Gastroesophageal sphincter (tissue), 3 donors: ENCODE results near the gene HPN.

Source experiments
- CTCF ChIP-seq, 4 experiments: fragments of 200-600 bp in 2 of 4; fragments of 450-650 bp in 2 of 4; sonication (generic) in 1 of 4; IDR thresholded peaks; one replicate each; pipeline ENCODE4 v1.5.1; 2017 to 2019; ENCODE audit warnings: antibody characterized with exemption in 4 of 4, mild to moderate bottlenecking in 2 of 4, moderate library complexity in 2 of 4
- EP300 ChIP-seq: sonication (generic); formaldehyde crosslinking; IDR thresholded peaks from one replicate; pipeline ENCODE4 v1.6.1; 2017; ENCODE audit warnings: antibody characterized with exemption, mild to moderate bottlenecking
- POLR2A ChIP-seq, 2 donors: fragments of 450-650 bp; IDR thresholded peaks; one replicate each; pipeline ENCODE4 v1.6.1; 2017; ENCODE audit warnings: antibody characterized with exemption in 2 of 2, mild to moderate bottlenecking in 2 of 2, moderate library complexity in 1 of 2
- POLR2AphosphoS5 ChIP-seq: sonication (generic); formaldehyde crosslinking; IDR thresholded peaks from one replicate; pipeline ENCODE4 v1.6.1; 2017; ENCODE audit warnings: antibody characterized with exemption

GRCh38 chr19:35015270-35015953, 26.1 kb upstream of the HPN start:
- TF ChIP-seq POLR2A (IDR thresholded peaks at IDR 0.05) (no peak), CTCF (IDR thresholded peaks at IDR 0.05) (no peak), EP300 (no peak), POLR2AphosphoS5 (no peak)
